ENCODE measurements around the gene GALNT12. TPM values are rescaled to one million over a fixed set of nuclear protein-coding genes. Genes with fewer than 3 reads are reported as not detected.

Gene GALNT12
- total RNA-seq, 1 donor from 2014 or later: 4.6 TPM

DNA sequence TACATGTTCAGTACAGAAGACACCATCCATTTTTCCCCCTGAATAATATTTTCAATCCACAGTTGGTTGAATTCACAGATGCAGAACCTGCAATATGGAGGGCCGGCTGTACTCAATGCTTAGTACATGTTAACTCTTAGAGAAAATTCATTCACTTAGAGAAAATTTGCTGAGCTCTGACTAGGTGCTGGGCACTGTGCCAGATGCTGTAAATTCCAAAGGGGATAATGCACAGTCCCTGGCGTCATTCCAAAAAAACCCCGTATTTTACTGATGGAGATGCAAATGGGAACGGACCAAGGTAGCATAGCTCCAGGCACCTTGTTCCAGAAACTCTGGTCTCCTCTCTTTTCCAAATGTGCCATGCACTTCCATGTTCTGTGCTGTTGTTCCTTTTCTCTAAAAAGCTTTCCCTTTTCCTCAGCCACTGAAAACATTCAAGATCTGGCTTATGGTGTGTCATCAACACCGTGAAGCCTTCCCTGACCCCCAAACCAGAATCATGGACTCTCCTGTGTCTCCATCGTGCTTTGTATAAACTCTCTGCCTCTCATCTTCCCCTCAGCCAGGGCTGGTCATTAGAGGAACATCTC, 80.5 kb downstream of the GALNT12 start:
- H3K36me3 Mint-ChIP-seq (ENCODE audit: low read depth): no peaks in the 10 kb centered on the region
- no peaks in the 10 kb centered on the region for H3K27me3 Mint-ChIP-seq (ENCODE audit: low read depth)
- TF ChIP-seq, protein P1, sequence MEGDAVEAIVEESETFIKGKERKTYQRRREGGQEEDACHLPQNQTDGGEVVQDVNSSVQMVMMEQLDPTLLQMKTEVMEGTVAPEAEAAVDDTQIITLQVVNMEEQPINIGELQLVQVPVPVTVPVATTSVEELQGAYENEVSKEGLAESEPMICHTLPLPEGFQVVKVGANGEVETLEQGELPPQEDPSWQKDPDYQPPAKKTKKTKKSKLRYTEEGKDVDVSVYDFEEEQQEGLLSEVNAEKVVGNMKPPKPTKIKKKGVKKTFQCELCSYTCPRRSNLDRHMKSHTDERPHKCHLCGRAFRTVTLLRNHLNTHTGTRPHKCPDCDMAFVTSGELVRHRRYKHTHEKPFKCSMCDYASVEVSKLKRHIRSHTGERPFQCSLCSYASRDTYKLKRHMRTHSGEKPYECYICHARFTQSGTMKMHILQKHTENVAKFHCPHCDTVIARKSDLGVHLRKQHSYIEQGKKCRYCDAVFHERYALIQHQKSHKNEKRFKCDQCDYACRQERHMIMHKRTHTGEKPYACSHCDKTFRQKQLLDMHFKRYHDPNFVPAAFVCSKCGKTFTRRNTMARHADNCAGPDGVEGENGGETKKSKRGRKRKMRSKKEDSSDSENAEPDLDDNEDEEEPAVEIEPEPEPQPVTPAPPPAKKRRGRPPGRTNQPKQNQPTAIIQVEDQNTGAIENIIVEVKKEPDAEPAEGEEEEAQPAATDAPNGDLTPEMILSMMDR (conservative IDR thresholded peaks at IDR 0.05): no peak
- H3K27ac Mint-ChIP-seq (ENCODE audit: unreplicated experiment): no peak overlapping the region
- H3K9me3 Mint-ChIP-seq: no peaks in the 10 kb centered on the region
- no peak overlapping the region for H3K4me3 Mint-ChIP-seq
- no peak for DNase-seq (ENCODE audit: low read depth, low spot score)
- H3K4me1 Mint-ChIP-seq: peaks cover 10% of the 10 kb centered on the region

DNA sequence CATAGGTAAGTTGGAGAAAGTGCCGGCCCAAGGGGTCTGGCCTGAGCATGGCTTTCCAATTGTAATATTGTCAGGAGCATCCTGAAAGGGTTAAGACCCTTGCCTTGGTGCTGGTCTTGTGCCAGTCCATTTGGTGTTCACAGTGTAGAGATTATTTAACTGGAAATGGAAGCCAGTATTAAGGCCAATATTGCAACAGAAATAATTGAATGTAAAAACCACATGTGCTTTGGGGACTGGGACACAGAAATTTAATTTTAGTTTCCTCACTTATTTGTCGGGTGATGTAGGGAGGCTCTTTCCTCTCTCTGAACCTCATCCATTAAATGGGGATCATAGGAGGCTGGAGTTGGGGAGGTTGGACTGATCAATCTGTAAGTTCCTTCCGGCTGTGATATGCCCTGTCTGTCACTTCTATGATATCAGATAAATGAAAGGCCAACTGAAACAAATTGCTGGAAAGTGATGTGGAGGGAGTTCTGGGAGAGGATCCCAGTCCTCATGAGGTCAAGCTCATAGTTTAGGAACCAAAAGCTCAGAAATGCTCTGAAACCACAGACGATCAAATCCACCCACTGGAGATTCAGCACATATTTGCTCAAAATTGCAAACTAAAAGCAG, 81.4 kb downstream of the GALNT12 start:
- Mint-ChIP-seq H3K27me3 (ENCODE audit: low read depth) (no peaks in the 10 kb centered on the region), H3K36me3 (ENCODE audit: low read depth) (no peaks in the 10 kb centered on the region), H3K27ac (ENCODE audit: unreplicated experiment) (no peak overlapping the region), H3K4me3 (no peak overlapping the region), H3K9me3 (no peaks in the 10 kb centered on the region), H3K4me1 (peaks cover 10% of the 10 kb centered on the region)
- TF ChIP-seq, protein P1 (conservative IDR thresholded peaks at IDR 0.05): no peak
- no peak for DNase-seq (ENCODE audit: low read depth, low spot score)

DNA sequence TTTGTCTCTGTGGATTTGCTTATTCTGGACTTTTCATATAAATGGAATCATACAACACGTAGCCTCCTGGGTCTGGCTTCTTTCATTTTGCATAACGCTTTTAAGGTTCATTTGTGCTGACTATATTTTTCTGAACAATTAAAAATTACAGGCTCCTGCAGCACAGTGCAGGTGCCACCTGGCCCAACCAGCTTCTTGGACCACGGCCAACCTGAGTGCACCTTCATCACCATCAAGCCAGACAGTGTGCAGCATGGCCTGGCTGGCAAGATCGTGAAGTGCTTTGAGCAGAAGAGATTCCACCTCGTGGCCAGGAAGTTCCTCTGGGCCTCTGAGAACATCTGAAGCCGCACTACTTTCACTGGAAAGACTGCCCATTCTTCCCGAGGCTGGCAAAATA, 82.8 kb downstream of the GALNT12 start:
- H3K36me3 Mint-ChIP-seq (ENCODE audit: low read depth): no peaks in the 10 kb centered on the region
- peaks cover 10% of the 10 kb centered on the region for H3K4me1 Mint-ChIP-seq
- no peak overlapping the region for H3K27ac Mint-ChIP-seq (ENCODE audit: unreplicated experiment)
- no peak overlapping the region for H3K4me3 Mint-ChIP-seq
- TF ChIP-seq, protein P1 (conservative IDR thresholded peaks at IDR 0.05): no peak
- no peak for DNase-seq (ENCODE audit: low read depth, low spot score)
- H3K9me3 Mint-ChIP-seq: no peaks in the 10 kb centered on the region
- no peaks in the 10 kb centered on the region for H3K27me3 Mint-ChIP-seq (ENCODE audit: low read depth)

DNA sequence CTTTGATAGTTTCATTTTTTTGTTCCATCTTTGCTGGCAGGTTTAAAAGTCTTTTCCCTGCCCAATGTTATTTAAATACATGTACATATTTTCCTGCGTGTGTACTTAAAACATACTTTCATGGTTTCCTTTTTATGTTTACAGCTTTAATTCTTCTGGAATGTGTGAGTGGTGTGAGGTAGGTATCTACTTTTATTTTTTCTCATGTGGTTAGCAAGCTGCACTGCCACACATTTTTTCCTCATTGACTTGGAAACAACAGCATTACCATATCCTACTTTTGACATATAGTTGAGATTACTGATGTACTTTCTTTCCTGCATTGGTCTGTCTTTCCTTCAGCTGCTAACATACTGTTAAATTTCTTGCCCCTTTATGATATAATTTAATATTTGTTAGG, 84.8 kb downstream of the GALNT12 start:
- no peak overlapping the region for H3K4me3 Mint-ChIP-seq
- H3K36me3 Mint-ChIP-seq (ENCODE audit: low read depth): no peaks in the 10 kb centered on the region
- peaks cover 1% of the 10 kb centered on the region for H3K4me1 Mint-ChIP-seq
- no peak overlapping the region for H3K27ac Mint-ChIP-seq (ENCODE audit: unreplicated experiment)
- no peak for DNase-seq (ENCODE audit: low read depth, low spot score)
- H3K9me3 Mint-ChIP-seq: peaks cover 3% of the 10 kb centered on the region
- TF ChIP-seq, protein P1 (conservative IDR thresholded peaks at IDR 0.05): no peak
- no peaks in the 10 kb centered on the region for H3K27me3 Mint-ChIP-seq (ENCODE audit: low read depth)

- TF ChIP-seq, protein P1 (conservative IDR thresholded peaks at IDR 0.05): no peak
- no peak for DNase-seq (ENCODE audit: low read depth, low spot score)
- no peak overlapping the region for H3K27ac Mint-ChIP-seq (ENCODE audit: unreplicated experiment)
- H3K27me3 Mint-ChIP-seq (ENCODE audit: low read depth): no peaks in the 10 kb centered on the region
- H3K9me3 Mint-ChIP-seq: peaks cover 4% of the 10 kb centered on the region
- H3K36me3 Mint-ChIP-seq (ENCODE audit: low read depth): no peaks in the 10 kb centered on the region
- H3K4me3 Mint-ChIP-seq: no peak overlapping the region
- H3K4me1 Mint-ChIP-seq: no peaks in the 10 kb centered on the region
Measured at GRCh38 chr9:98892690-98893089, 85.2 kb downstream of the GALNT12 start.

Data from neural crest cell (in vitro differentiated cells).